ENCODE data around the gene ESYT3.
"Not testable (repeated sequence)": the region's sequence is repeated elsewhere in the genome, so short reads cannot be mapped to it uniquely, and the experiment has no call there.

Gene ESYT3

DNA sequence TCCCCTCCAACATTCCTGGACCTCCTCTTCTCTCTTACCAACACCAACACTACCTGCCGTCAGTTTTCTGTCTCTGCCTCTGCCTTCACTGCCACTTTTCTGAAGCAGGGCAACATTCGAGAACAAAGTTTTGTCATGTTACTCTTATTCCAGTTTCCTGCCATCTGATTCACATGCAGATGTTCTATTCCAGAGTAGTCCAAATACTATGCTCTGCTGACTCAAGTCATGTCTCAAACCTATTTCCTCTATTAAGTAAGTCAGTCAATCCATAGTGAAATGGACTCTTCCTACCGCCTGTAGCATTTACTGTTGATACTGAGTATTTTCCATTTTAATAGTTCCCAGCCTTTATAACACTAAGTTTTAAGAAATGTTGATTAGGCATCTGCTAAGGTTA is 43.4 kb downstream of the ESYT3 start:
- no peak overlapping the region for H4K91ac ChIP-seq (ENCODE audit: low read length)
- no peak overlapping the region for H3K4me3 ChIP-seq (ENCODE audit: insufficient read depth in 1 of 2, low read depth in 1 of 2, low read length in 2 of 2)
- H3K27ac ChIP-seq (ENCODE audit: low read length, poor library complexity, severe bottlenecking) = no peak overlapping the region
- H3K27me3 ChIP-seq (ENCODE audit: control insufficient read depth in 1 of 2, insufficient read depth in 1 of 2, low read length in 2 of 2) = no peaks in the 10 kb centered on the region
- no peak overlapping the region for H3K4ac ChIP-seq (ENCODE audit: low read depth in 1 of 2, low read length in 2 of 2)
- no peaks in the 10 kb centered on the region for H3K9me3 ChIP-seq (ENCODE audit: control insufficient read depth, low read length)
- no peak overlapping the region for H4K8ac ChIP-seq (ENCODE audit: low read length)
- 87% methylated on average over 2 of the region's 3 CpGs for WGBS
- H3K79me1 ChIP-seq (replicated peaks; ENCODE audit: low read length, poor library complexity, severe bottlenecking) = no peaks in the 10 kb centered on the region
- no peak for DNase-seq
- H2BK120ac ChIP-seq (ENCODE audit: low read depth, low read length) = no peak overlapping the region
- no peak overlapping the region for H3K18ac ChIP-seq (ENCODE audit: low read depth in 1 of 2, low read length in 2 of 2)
- no peak overlapping the region for H3K9ac ChIP-seq (ENCODE audit: low read length)
- H2BK12ac ChIP-seq (ENCODE audit: low read length in 2 of 2) = no peak overlapping the region
- peaks cover 1% of the 10 kb centered on the region for H3K4me1 ChIP-seq (ENCODE audit: control insufficient read depth, insufficient read depth, low read depth, low read length)
- H2AK5ac ChIP-seq (ENCODE audit: low read length, severe bottlenecking) = no peak overlapping the region
- H2AFZ ChIP-seq (ENCODE audit: low read depth, low read length) = no peak overlapping the region
- H2BK5ac ChIP-seq (ENCODE audit: low read depth, low read length, poor library complexity, severe bottlenecking) = no peak overlapping the region
- no peak overlapping the region for H3K23ac ChIP-seq (ENCODE audit: low read length in 2 of 2)
- no peak overlapping the region for H3K14ac ChIP-seq (ENCODE audit: low read length in 2 of 2)
- no peaks in the 10 kb centered on the region for H3K36me3 ChIP-seq (ENCODE audit: control insufficient read depth in 1 of 2, insufficient read depth in 2 of 2, low read depth in 1 of 2, low read length in 2 of 2)
- H3K4me2 ChIP-seq (ENCODE audit: low read length, poor library complexity, severe bottlenecking) = no peak overlapping the region
- no peak overlapping the region for H2BK15ac ChIP-seq (ENCODE audit: low read depth, poor library complexity, severe bottlenecking)

GRCh38 chr3:138479438-138479863 is 45.0 kb downstream of the ESYT3 start:
- peak; percentile 53 for DNase-seq
- no peak overlapping the region for H3K14ac ChIP-seq (ENCODE audit: low read length in 2 of 2)

GRCh38 chr3:138484672-138485071 is 50.3 kb downstream of the ESYT3 start:
- H3K9ac ChIP-seq (ENCODE audit: low read length); DNase-seq; H3K27ac ChIP-seq (ENCODE audit: low read length, poor library complexity, severe bottlenecking); H3K4me2 ChIP-seq (ENCODE audit: low read length, poor library complexity, severe bottlenecking); H2AFZ ChIP-seq (ENCODE audit: low read depth, low read length); H3K36me3 ChIP-seq (ENCODE audit: control insufficient read depth in 1 of 2, insufficient read depth in 2 of 2, low read depth in 1 of 2, low read length in 2 of 2); H4K8ac ChIP-seq (ENCODE audit: low read length); H3K4me3 ChIP-seq (ENCODE audit: insufficient read depth in 1 of 2, low read depth in 1 of 2, low read length in 2 of 2); H3K14ac ChIP-seq (ENCODE audit: low read length in 2 of 2); H2BK5ac ChIP-seq (ENCODE audit: low read depth, low read length, poor library complexity, severe bottlenecking); H3K79me1 ChIP-seq (replicated peaks; ENCODE audit: low read length, poor library complexity, severe bottlenecking); H4K91ac ChIP-seq (ENCODE audit: low read length); H3K27me3 ChIP-seq (ENCODE audit: control insufficient read depth in 1 of 2, insufficient read depth in 1 of 2, low read length in 2 of 2); H2BK120ac ChIP-seq (ENCODE audit: low read depth, low read length); H2BK12ac ChIP-seq (ENCODE audit: low read length in 2 of 2); H2AK5ac ChIP-seq (ENCODE audit: low read length, severe bottlenecking); H3K18ac ChIP-seq (ENCODE audit: low read depth in 1 of 2, low read length in 2 of 2); H3K4ac ChIP-seq (ENCODE audit: low read depth in 1 of 2, low read length in 2 of 2); H3K4me1 ChIP-seq (ENCODE audit: control insufficient read depth, insufficient read depth, low read depth, low read length); H3K23ac ChIP-seq (ENCODE audit: low read length in 2 of 2); H2BK15ac ChIP-seq (ENCODE audit: low read depth, poor library complexity, severe bottlenecking): not testable (repeated sequence)
- peaks cover 21% of the 10 kb centered on the region for H3K9me3 ChIP-seq (ENCODE audit: control insufficient read depth, low read length)
- WGBS = 98% methylated on average over 12 of the region's 17 CpGs

More at GRCh38 chr3:138479438-138479863, 45.0 kb downstream of the ESYT3 start:
- Histone ChIP-seq H3K36me3 (ENCODE audit: control insufficient read depth in 1 of 2, insufficient read depth in 2 of 2, low read depth in 1 of 2, low read length in 2 of 2) (no peaks in the 10 kb centered on the region), H3K27ac (ENCODE audit: low read length, poor library complexity, severe bottlenecking) (no peak overlapping the region), H3K27me3 (ENCODE audit: control insufficient read depth in 1 of 2, insufficient read depth in 1 of 2, low read length in 2 of 2) (no peaks in the 10 kb centered on the region), H2AFZ (ENCODE audit: low read depth, low read length) (no peak overlapping the region), H3K4me3 (ENCODE audit: insufficient read depth in 1 of 2, low read depth in 1 of 2, low read length in 2 of 2) (no peak overlapping the region), H3K18ac (ENCODE audit: low read depth in 1 of 2, low read length in 2 of 2) (no peak overlapping the region), H2BK120ac (ENCODE audit: low read depth, low read length) (no peak overlapping the region), H4K91ac (ENCODE audit: low read length) (no peak overlapping the region), H3K23ac (ENCODE audit: low read length in 2 of 2) (no peak overlapping the region), H2BK12ac (ENCODE audit: low read length in 2 of 2) (no peak overlapping the region), H3K4ac (ENCODE audit: low read depth in 1 of 2, low read length in 2 of 2) (no peak overlapping the region), H3K9ac (ENCODE audit: low read length) (no peak overlapping the region), H2AK5ac (ENCODE audit: low read length, severe bottlenecking) (no peak overlapping the region), H3K4me1 (ENCODE audit: control insufficient read depth, insufficient read depth, low read depth, low read length) (no peaks in the 10 kb centered on the region), H4K8ac (ENCODE audit: low read length) (no peak overlapping the region), H3K4me2 (ENCODE audit: low read length, poor library complexity, severe bottlenecking) (no peak overlapping the region), H2BK15ac (ENCODE audit: low read depth, poor library complexity, severe bottlenecking) (no peak overlapping the region), H3K9me3 (ENCODE audit: control insufficient read depth, low read length) (no peaks in the 10 kb centered on the region), H3K79me1 (replicated peaks; ENCODE audit: low read length, poor library complexity, severe bottlenecking) (no peaks in the 10 kb centered on the region), H2BK5ac (ENCODE audit: low read depth, low read length, poor library complexity, severe bottlenecking) (no peak overlapping the region)
- WGBS = 21% methylated on average over 4 of the region's 4 CpGs

DNA sequence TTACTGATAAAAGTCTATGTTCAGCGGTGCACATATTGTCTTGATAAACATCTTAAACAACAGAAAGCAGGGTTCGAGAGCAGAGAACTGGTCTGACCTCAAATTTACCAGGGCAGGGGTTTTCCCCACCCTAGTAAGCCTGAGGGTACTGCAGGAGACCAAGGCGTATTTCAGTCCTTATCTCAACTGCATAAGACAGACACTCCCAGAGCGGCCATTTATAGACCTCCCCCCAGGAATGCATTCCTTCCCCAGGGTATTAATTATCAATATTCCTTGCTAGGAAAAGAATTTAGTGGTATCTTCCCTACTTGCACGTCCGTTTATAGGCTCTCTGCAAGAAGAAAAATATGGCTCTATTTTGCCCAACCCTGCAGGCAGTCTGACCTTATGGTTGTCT is 52.2 kb downstream of the ESYT3 start:
- DNase-seq; H4K91ac ChIP-seq (ENCODE audit: low read length); H3K4ac ChIP-seq (ENCODE audit: low read depth in 1 of 2, low read length in 2 of 2); H2BK5ac ChIP-seq (ENCODE audit: low read depth, low read length, poor library complexity, severe bottlenecking); H3K4me3 ChIP-seq (ENCODE audit: insufficient read depth in 1 of 2, low read depth in 1 of 2, low read length in 2 of 2); H3K9ac ChIP-seq (ENCODE audit: low read length); H3K79me1 ChIP-seq (replicated peaks; ENCODE audit: low read length, poor library complexity, severe bottlenecking); H3K36me3 ChIP-seq (ENCODE audit: control insufficient read depth in 1 of 2, insufficient read depth in 2 of 2, low read depth in 1 of 2, low read length in 2 of 2); H3K18ac ChIP-seq (ENCODE audit: low read depth in 1 of 2, low read length in 2 of 2); H2BK120ac ChIP-seq (ENCODE audit: low read depth, low read length); H2AK5ac ChIP-seq (ENCODE audit: low read length, severe bottlenecking); H2AFZ ChIP-seq (ENCODE audit: low read depth, low read length); H3K4me2 ChIP-seq (ENCODE audit: low read length, poor library complexity, severe bottlenecking); H3K14ac ChIP-seq (ENCODE audit: low read length in 2 of 2); H2BK15ac ChIP-seq (ENCODE audit: low read depth, poor library complexity, severe bottlenecking); H3K27me3 ChIP-seq (ENCODE audit: control insufficient read depth in 1 of 2, insufficient read depth in 1 of 2, low read length in 2 of 2); H3K23ac ChIP-seq (ENCODE audit: low read length in 2 of 2); H2BK12ac ChIP-seq (ENCODE audit: low read length in 2 of 2); H3K4me1 ChIP-seq (ENCODE audit: control insufficient read depth, insufficient read depth, low read depth, low read length); H3K27ac ChIP-seq (ENCODE audit: low read length, poor library complexity, severe bottlenecking); H4K8ac ChIP-seq (ENCODE audit: low read length): not testable (repeated sequence)
- peaks cover 21% of the 10 kb centered on the region for H3K9me3 ChIP-seq (ENCODE audit: control insufficient read depth, low read length)
- WGBS = 92% methylated on average over 5 of the region's 6 CpGs
